OCI-LY1 (cell line): Measurements from ENCODE around the gene NKAIN2.

Experiments used
- H2AFZ ChIP-seq: fragments of 200-600 bp; sonication (generic), shearing (Covaris generic); 2 replicates; pipeline ENCODE4 v1.6.0; 2014; ENCODE audit warnings: antibody characterized with exemption, mild to moderate bottlenecking, low read length
- H3F3A ChIP-seq: fragments of 200-600 bp; sonication (generic), shearing (Covaris generic); 2 replicates; pipeline ENCODE4 v1.6.0; 2014; ENCODE audit warnings: mild to moderate bottlenecking, antibody characterized with exemption, low read length, moderate library complexity; ENCODE audit not compliant: insufficient read depth
- H3K27ac ChIP-seq: fragments of 200-600 bp; sonication (generic); 2 replicates; pipeline ENCODE4 v1.5.1; 2014; ENCODE audit warnings: low read length, mixed run types, mild to moderate bottlenecking, low read depth; ENCODE audit not compliant: poor library complexity, severe bottlenecking
- H3K27me3 ChIP-seq: fragments of 200-600 bp; sonication (generic); 2 replicates; pipeline ENCODE4 v1.6.0; 2014; ENCODE audit warnings: antibody characterized with exemption, mild to moderate bottlenecking, low read length, moderate library complexity; ENCODE audit not compliant: insufficient read depth
- H3K36me3 ChIP-seq: fragments of 200-600 bp; sonication (generic); 2 replicates; pipeline ENCODE4 v1.6.1; 2014; ENCODE audit warnings: mild to moderate bottlenecking, antibody characterized with exemption, low read length, moderate library complexity, mixed read lengths; ENCODE audit not compliant: insufficient read depth
- H3K4me1 ChIP-seq: fragments of 200-600 bp; sonication (generic); 2 replicates; pipeline ENCODE4 v1.5.1; 2014; ENCODE audit warnings: mild to moderate bottlenecking, low read length, moderate library complexity; ENCODE audit not compliant: insufficient read depth, severe bottlenecking
- H3K4me2 ChIP-seq: fragments of 200-600 bp; sonication (generic), shearing (Covaris generic); 2 replicates; pipeline ENCODE4 v1.6.1; 2014; ENCODE audit warnings: low read length
- H3K4me3 ChIP-seq: fragments of 200-600 bp; sonication (generic); 2 replicates; pipeline ENCODE4 v1.5.1; 2014; ENCODE audit warnings: low read length, low read depth, mild to moderate bottlenecking, mixed read lengths; ENCODE audit not compliant: poor library complexity, severe bottlenecking
- H3K79me2 ChIP-seq: fragments of 200-600 bp; shearing (Covaris generic); 2 replicates; pipeline ENCODE4 v1.6.1; 2016; ENCODE audit warnings: mixed run types, low read length, mixed read lengths; ENCODE audit not compliant: insufficient read depth
- H3K9ac ChIP-seq: fragments of 200-600 bp; sonication (generic), shearing (Covaris generic); 2 replicates; pipeline ENCODE4 v1.6.1; 2014; ENCODE audit warnings: mild to moderate bottlenecking, low read length, mixed read lengths
- H3K9me2 ChIP-seq: fragments of 200-600 bp; sonication (generic), shearing (Covaris generic); 2 replicates; pipeline ENCODE4 v1.6.1; 2014; ENCODE audit warnings: low read depth, mild to moderate bottlenecking, low read length, mixed read lengths
- H3K9me3 ChIP-seq: fragments of 200-600 bp; shearing (Covaris generic); 2 replicates; pipeline ENCODE4 v1.6.1; 2014; ENCODE audit warnings: low read length, mixed read lengths
- H4K20me1 ChIP-seq: fragments of 200-600 bp; sonication (generic), shearing (Covaris generic); 2 replicates; pipeline ENCODE4 v1.6.0; 2016; ENCODE audit warnings: mild to moderate bottlenecking, low read length; ENCODE audit not compliant: insufficient read depth
- EZH2 ChIP-seq: fragments of 200-600 bp; sonication (generic), shearing (Covaris generic); IDR thresholded peaks from 2 replicates; pipeline ENCODE4 v1.8.0; 2017; ENCODE audit warnings: borderline replicate concordance, mixed run types, mild to moderate bottlenecking, antibody characterized with exemption, low read length, moderate library complexity, mixed read lengths
- TF ChIP-seq, protein P1 (sequence below): fragments of 200-600 bp; sonication (generic), shearing (Covaris generic); IDR thresholded peaks from 2 replicates; pipeline ENCODE4 v1.5.1; 2017; ENCODE audit warnings: mild to moderate bottlenecking, antibody characterized with exemption, low read length, moderate library complexity, mixed read lengths

Gene NKAIN2

DNA sequence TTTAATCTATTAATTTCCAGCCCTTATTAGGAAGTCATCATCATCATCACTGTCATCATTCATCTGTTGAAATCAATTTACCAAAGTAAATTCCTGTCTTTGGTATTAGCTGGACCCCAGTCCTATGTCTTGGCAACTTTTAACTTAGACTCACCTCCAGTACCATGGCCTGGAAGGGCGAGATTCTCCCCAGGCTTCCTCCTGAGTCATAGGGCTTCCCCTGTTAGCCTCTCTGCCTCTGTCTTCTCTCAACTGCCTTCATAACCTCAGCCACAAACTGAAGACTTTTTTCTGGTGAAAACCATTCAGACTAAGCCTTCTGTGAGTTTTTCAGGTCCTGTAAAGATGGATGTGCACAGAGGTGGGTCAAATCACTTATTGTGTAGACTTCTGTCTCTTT lies 95.0 kb downstream of the NKAIN2 start:
- H3K27ac ChIP-seq, result no peak overlapping the region
- H3K27me3 ChIP-seq, result no peaks in the 10 kb centered on the region
- no peak overlapping the region for H3K9ac ChIP-seq
- no peaks in the 10 kb centered on the region for H3K4me1 ChIP-seq
- H3F3A ChIP-seq, result no peaks in the 10 kb centered on the region
- H3K4me2 ChIP-seq, result no peak overlapping the region
- H3K79me2 ChIP-seq, result no peaks in the 10 kb centered on the region
- H3K9me3 ChIP-seq, result no peaks in the 10 kb centered on the region
- no peak for TF ChIP-seq EZH2
- TF ChIP-seq, protein P1, sequence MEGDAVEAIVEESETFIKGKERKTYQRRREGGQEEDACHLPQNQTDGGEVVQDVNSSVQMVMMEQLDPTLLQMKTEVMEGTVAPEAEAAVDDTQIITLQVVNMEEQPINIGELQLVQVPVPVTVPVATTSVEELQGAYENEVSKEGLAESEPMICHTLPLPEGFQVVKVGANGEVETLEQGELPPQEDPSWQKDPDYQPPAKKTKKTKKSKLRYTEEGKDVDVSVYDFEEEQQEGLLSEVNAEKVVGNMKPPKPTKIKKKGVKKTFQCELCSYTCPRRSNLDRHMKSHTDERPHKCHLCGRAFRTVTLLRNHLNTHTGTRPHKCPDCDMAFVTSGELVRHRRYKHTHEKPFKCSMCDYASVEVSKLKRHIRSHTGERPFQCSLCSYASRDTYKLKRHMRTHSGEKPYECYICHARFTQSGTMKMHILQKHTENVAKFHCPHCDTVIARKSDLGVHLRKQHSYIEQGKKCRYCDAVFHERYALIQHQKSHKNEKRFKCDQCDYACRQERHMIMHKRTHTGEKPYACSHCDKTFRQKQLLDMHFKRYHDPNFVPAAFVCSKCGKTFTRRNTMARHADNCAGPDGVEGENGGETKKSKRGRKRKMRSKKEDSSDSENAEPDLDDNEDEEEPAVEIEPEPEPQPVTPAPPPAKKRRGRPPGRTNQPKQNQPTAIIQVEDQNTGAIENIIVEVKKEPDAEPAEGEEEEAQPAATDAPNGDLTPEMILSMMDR, result no peak
- no peaks in the 10 kb centered on the region for H3K9me2 ChIP-seq
- H3K4me3 ChIP-seq, result no peak overlapping the region
- H2AFZ ChIP-seq, result no peak overlapping the region
- H4K20me1 ChIP-seq, result no peaks in the 10 kb centered on the region
- no peaks in the 10 kb centered on the region for H3K36me3 ChIP-seq

DNA sequence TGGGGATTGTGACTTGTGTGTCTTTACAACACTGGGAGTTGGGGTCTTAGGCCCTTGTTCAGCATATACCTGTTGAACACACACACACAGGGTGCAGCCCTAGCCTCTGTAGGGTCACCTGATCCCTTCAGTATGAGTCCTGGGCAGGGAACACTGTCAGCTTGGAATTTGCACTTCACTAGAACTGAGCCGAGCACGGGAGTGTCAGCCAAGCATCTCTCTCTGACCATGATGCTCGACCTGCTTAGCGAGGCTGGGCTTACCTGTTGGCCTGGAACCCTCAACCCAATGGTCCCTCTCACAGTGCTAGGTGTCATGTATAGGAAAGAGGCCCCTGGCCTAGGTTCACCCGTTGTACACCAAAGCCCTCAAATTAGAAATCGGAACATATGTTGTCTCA lies 96.1 kb downstream of the NKAIN2 start:
- Histone ChIP-seq H2AFZ (no peak overlapping the region), H3K27ac (no peak overlapping the region), H3F3A (no peaks in the 10 kb centered on the region), H3K4me2 (no peak overlapping the region), H3K9me3 (no peaks in the 10 kb centered on the region), H3K4me3 (no peak overlapping the region), H3K36me3 (no peaks in the 10 kb centered on the region), H3K9me2 (no peaks in the 10 kb centered on the region), H3K27me3 (no peaks in the 10 kb centered on the region), H4K20me1 (no peaks in the 10 kb centered on the region), H3K9ac (no peak overlapping the region), H3K79me2 (no peaks in the 10 kb centered on the region), H3K4me1 (no peaks in the 10 kb centered on the region)
- TF ChIP-seq, protein P1, result no peak
- TF ChIP-seq EZH2, result no peak

DNA sequence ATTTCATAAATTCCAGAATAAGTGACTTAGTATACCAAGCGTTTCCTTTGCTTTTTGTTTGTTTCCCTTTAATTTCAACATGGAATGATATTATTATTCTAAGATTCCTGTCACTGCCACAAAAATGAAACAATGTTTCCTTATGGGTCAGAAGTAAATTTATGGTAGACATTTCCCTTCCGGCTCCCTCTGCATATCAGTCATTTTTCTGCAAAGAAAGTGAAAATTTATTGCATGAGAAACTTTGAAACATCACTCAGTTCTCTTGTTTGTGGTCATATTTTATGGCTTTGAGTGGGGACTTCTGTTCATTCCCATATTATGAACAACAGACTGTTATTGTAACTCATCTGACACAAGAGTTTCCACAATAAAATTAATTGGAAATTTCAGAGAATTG lies 97.8 kb downstream of the NKAIN2 start:
- H3K4me2 ChIP-seq, result no peak overlapping the region
- H3K9ac ChIP-seq, result no peak overlapping the region

More for the DNA sequence above, 97.8 kb downstream of the NKAIN2 start:
- H3K27ac ChIP-seq, result no peak overlapping the region
- H4K20me1 ChIP-seq, result no peaks in the 10 kb centered on the region
- H3K9me2 ChIP-seq, result no peaks in the 10 kb centered on the region
- H3K4me1 ChIP-seq, result no peaks in the 10 kb centered on the region
- H3F3A ChIP-seq, result no peaks in the 10 kb centered on the region
- no peaks in the 10 kb centered on the region for H3K79me2 ChIP-seq
- H3K9me3 ChIP-seq, result no peaks in the 10 kb centered on the region
- TF ChIP-seq, protein P1, result no peak
- TF ChIP-seq EZH2, result no peak
- H2AFZ ChIP-seq, result no peak overlapping the region
- H3K4me3 ChIP-seq, result no peak overlapping the region
- H3K27me3 ChIP-seq, result no peaks in the 10 kb centered on the region
- no peaks in the 10 kb centered on the region for H3K36me3 ChIP-seq
